GM21786 (cell line): Measurements from ENCODE around the gene ZC3H14.
A peak's percentile ranks its signal among the peaks of the same experiment; 100 is the strongest.

Experiments used
- ATAC-seq: cut with Tn5 transposase; IDR thresholded peaks from one replicate; pipeline ENCODE4 v1.9.1; 2021; ENCODE audit not compliant: unreplicated experiment

ZC3H14 gene

DNA sequence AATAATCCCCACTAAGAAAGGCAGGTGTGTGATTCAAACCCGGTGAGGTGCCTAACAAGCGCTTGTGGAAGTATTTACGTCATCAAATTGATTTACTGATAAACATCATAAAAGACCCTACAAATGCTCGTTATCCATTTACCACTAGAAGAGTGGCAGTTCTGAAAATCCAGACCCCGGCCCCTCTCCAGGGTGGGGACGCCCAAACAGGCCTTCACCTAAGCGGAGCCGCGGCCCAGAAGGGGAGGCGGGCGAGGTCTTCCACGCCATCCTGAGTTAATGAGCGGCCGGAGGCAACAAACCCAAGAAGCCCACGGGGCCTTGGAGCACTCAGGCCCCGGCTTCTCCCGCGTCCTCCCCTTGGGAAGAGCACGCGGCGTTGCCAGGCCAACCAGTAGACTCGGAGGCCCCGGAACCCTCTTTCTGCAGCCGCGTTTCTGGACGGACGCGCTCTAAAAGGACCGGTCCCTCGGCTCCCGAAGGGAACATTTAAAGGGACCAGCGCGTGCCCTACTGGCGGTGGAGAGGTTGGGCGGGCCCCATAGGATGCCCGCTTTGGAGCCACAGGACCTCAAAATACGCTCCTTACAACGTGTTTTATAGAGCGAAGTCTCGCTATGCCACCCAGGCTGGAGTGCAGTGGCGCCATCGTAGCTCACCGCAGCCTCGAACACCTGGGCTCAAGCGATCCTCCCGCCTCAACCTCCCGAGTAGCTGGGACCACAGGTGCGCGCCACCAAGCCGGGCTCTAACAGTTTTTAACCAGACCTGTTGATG, 11.6 kb upstream of the ZC3H14 start:
- no peak for ATAC-seq

DNA sequence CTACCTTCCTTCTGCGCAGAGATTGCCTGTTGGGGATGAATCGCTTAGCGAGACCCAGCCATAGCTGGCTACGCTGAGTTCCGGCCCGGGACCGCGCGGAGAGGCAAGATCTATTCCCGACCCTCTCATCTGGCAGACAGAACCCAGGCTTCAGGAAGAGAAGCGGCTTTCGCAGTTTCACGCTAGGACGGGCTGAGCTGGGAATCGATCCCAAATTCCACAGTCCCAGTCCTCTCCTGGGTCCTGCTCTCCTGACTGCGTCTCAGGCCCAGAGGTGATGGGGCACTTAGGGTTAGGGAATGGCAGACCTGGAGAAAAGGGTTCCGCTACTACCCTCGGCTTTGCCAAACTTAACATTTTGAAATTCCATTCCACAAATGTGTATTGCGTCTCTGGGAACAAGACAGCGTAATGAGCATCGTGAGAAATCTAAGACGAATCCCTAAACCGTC, 10.8 kb upstream of the ZC3H14 start:
- no peak for ATAC-seq

DNA sequence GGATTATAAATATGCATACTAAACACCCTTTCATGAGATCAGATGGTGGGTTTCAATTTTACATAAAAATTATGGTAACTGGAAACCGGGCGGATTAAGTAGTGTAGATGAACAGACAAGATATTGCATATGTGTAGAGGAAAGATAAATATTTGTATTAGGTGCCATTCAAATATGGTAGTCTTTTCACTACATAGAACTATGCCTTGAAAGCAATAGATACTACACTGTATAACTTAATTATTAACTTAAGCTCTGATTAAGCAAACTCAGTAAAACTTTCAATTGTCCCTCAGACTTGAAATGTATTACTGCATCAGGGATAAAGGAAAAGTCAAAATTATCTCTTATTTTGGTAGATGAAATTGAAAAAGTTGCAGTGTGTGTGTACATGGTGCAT, 10.0 kb upstream of the ZC3H14 start:
- ATAC-seq, result no peak

DNA sequence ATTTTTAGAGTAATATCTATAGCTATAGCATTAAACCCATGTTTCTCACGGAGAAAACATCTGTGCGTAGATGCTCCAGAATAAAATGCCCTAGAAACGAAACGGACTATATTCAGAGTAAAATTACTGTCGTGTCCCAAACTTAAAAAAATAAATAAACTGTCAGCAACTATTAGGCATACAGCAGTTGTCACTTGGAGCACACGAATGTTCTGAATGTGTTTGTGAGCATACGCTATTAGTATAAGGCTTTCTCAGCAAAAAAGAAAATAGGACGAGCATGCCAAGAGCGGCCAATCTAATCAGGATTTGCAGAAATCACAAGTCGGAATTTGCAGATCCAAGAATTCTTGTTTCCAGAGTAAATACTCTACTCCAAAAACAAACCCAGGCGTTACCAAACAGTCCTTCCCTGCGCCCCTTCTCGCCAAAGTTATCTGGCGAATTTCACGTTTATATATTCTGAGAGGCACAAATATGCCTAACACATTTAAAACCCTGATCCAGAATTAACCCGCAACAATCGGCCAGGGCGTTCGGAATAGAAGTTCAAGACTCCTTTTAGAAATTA, 8.9 kb upstream of the ZC3H14 start:
- ATAC-seq, result no peak

DNA sequence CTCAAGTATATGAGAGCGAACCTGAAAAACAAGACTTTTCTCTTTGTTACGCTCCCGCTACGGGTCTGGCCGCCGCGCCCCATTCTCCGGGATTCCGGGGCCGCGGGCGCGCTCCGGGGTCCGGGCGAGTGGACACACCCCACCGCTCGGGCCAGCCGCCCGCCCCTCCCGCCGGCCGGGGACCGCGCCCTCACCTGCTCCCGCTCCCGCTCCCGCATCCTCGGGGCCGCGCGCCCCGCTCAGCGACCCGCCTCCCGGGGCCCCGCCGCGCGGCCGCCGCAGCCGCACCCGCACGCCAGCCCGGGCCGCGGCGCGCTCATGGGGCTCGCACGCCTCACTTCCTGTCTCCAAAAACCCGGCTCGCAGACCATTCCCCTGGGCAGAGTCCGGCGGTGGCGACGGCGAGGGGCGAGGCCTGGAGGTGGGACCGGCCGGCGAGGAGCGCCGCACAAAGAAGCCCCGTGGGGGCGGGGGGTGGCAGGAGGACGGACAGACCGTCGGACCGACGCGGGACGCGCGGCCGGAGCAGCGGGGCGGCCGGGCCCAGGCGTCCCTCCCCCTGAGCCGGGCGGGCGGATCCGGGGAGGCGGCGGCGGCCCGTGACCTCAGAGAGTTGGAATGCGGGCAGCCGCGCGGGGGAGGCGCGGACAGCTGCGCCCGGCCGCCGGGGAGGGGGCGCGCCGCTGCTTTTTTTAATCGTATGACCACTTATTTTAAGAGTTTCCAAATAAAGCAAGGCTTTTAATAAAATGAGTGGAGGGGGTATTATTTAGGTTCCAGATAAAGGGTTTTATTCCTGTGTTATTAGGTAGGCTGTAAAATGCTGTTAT, 8.2 kb upstream of the ZC3H14 start, which contains the start of gene PTPN21:
TSS of gene PTPN21 (minus strand) at position 551 of the 830 bp plus-strand sequence. CDS start 4,590 bp downstream, outside the sequence.
- ATAC-seq, result no peak

DNA sequence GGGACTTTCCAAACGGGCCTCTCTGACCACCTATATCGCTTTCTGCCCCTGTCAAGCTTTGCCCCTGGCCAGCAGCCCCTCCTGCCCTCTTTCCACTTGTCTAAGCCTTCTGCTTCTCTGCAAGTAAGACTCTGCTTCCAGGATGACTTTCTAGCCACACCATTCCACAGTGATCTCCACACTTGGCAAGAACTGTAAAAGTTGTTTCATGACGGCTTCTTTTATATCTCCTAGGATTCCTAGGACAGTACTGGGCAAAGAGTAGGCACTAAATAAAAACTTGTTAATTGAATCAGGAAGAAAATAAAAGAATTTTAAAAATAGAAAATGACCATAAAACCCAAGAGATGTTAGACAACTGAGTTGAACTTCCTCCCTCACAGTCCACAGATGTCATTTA, 6.3 kb upstream of the ZC3H14 start:
- ATAC-seq, result no peak

DNA sequence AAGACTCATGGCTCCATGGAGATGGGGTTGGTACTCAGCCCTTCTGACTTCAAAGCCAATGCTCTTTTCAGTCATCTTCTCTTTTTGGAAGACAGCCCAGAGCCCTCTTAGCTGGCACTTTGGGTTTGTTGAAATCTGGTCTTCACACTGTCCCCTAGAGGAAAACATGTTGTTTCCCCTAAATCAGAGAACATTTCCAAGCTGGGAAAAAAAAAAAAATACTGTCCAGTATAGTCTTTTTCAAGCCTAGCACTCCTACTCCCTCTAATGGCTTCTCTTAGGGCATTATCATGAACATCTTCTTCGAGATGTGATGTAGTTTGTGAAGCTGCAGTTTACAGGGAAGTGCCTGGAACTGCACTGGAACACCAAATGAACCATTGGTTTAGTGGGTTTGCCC, 3.0 kb upstream of the ZC3H14 start:
- ATAC-seq, result no peak

DNA sequence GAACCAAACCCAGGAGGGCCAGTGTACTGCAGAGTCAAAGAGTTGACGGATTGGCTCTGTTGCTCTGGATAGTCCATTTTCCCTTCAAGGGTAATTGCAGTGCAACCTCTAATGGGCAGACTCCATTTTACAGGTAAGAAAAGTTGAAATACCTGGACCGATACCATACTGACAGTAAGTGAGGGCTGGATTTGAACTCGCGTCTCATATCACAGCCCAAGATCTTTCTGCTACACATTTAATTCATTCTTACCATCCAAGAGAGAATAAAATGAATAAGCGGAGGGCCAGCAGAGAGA, 356 bp upstream of the ZC3H14 start:
- ATAC-seq, result no peak

DNA sequence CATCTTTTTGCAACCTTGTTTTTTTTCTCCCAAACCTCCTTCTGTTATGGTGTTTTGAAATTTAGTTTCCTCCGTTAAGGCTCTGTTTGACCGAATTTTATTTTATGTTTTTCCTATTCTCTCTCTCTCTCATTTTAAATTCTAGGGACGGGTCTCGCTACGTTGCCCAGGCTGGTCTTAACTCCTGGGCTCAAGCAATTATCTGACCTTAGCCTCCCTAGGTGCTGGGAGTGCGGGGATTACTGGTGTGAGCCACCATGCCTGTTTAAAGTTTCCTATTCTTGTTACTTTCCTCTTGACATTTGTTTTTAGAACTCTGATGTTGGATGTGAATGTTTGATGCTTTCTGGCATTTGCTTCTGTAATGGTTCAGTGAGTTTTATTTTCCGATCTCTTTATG, 1.0 kb downstream of the ZC3H14 start:
- ATAC-seq, result no peak

DNA sequence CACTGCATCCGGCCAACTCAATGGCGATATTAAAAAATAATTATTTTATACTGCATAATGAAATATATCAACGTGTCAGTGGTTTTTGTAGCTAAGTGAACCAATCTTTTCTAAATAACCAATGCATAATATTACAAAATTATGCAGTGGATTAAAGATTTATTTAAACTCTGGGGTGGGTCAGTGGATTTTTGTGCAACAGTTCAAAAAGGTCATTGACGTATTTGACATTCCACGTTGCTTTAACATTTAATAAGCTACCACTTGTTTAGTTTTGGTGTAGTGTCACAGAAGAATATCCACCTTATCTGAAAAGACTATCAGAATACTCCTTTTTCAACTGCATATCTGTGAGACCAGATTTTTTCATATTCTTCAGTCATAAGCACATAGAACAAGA, 2.6 kb downstream of the ZC3H14 start:
- ATAC-seq, result no peak

DNA sequence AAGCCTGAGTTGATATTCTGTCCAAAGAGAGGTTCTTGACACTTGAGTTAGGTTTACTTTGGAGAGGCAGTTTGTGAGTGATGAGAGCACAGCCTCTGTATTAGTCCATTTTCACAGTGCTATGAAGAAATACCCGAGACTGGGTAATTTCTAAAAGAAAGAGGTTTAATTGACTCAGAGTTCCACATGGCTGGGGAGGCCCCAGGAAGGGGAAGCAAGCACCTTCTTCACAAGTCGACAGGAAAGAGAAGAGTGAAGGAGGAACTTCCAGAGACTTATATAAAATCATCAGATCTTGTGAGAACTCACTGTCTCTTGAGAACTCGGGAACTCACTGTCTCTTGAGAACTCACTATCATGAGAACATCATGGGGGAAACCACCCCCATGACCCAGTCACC, 5.4 kb downstream of the ZC3H14 start:
- ATAC-seq, result no peak

DNA sequence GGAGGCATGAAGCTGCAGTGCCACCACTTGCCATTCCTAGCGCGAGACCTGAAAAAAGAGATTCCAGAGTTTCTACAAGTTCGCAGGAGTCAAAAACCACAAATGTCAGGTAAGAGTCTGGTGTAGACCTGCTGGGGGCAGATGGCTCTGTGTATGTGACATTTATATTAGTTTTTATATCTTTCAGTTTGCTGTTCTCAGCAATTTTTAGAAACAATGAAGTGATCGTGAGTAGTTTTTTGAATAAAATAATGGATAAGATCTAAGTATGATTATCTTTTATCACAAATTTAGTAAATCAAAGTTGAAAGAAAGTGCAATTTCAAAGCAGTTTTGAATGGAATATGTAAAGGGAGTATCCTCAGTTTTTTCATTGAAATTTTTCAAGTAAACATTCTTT, 9.3 kb downstream of the ZC3H14 start:
- ATAC-seq, result no peak

DNA sequence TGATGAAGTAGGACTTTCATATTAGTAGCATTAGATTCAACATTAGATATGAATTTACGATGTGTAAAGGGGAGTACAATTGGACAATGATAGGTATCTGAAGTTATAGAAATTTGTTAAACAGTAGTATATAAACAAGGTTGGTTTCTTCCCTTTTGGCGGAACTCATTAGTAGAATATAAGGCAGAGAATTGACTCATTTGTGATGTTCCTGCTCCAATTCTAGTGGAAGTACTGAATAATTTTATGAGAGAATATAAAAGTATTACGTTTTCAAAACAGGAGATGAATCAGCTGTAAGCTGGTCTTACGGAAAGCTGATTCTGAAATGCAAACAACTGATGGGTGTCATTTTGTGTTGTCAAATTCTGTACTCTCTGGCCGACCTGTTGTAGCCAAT, 13.4 kb downstream of the ZC3H14 start:
- ATAC-seq, result no peak

DNA sequence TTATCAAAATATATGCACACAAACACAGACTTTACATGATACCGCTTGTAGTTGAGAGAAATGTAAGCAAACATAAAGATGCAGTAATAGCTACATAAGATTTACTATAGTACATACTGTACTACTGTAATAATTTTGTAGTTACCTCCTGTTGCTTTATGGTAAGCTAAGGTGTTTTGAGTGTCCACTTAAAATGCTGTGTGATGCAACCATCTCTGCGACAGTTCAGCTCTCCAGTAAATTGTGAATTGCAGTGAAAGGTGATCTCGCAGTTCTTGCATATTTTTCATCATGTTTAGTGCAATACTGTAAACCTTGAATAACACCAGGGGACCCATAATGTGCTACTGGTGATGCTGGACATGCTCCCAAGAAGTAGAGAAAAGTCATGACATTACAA, 21.6 kb downstream of the ZC3H14 start:
- ATAC-seq, result no peak

DNA sequence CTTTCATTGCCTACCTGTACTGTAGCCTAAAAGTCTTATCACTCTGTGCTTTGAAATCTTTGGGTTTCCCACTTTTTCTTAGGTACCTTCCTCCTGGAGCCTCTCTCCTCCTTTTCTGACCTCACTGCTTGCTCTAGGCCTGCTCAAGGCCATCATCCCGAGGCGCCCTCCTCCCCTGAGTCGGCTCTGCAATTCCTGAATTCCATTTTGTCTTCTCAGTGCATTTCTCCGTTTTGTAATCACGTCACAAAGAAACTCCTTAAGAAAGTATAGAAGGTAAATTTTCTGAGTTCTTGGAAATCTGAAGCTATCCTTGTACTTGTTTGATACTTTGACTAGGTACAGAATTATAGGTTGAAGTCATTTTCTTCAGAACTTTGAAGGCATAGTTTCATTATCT, 25.2 kb downstream of the ZC3H14 start:
- ATAC-seq, result no peak

DNA sequence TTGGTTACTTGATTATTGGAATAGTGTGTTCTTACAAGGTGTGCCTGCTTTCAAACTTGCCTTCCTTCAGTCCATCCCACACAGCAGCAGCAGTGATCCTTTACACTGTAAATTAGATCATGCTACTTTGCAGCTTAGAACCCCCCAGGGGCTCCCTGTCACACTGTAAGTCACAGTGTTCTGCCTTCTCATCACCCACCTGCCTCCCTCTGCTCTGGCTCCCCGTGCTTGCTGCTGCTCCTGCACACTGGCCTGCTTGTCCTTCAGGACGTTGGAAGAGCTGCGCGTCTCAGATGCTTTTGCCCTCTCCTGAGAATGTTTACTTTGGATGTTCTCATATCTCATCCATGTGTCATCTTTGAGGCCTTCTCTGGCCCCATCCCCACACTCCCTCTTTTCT, 27.3 kb downstream of the ZC3H14 start:
- ATAC-seq, result no peak

DNA sequence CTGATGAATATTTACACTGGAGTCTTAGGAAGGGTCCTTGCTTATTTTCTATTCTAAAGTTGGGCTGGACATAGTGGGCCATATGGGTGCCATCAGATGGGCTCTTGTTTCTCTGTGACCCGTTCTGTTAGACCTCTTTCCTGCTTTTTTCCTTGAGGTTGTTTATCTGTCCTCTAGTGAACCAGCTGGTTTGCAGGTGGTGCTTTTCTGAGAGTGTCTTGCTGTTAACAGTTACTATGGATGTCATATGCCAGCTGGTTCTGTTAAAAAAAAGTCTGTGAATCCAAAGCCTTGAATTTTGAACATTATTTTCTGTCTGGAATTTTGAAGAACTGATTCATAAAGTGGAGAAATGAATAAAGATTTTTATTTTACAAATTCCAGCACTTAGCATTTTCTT, 29.2 kb downstream of the ZC3H14 start:
- ATAC-seq, result no peak

DNA sequence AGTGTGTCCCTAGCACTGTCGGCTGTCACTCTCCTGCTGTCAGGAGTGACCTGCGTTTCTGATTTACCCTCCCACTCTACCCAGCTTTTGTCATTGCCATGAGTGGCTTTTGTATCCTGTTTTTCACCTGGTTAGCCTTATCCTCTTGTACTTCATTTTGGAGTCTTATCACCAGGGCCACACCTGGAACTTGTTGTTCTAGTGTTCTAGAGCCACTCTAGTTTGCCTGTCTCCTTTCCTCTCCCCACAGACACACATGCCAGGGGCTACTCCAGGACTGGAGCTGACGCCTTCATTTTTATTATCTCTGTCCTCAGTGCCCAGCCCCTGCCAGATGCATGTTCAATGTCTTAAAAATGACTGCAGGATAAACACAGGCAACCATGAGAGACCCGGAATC, 34.2 kb downstream of the ZC3H14 start:
- ATAC-seq, result no peak

DNA sequence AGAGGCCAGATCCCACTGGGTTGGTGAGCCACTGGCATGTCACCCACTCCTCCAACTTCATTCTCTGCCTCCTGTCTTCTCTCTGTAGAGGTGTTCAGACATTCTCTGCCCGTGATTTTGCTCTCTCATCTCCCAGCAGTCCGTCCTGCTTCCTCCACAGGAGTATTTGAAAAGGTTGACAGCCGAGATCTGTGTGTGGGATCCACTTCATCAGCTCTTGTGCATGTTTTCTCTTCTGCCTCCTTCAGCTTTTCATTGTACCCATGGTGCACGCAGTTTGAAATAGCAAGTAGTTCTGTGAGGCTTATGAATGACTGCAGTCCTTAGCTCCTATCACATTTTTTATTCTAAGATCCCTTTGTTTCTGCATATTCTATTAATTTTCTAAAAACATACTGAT, 34.8 kb downstream of the ZC3H14 start:
- no peak for ATAC-seq

DNA sequence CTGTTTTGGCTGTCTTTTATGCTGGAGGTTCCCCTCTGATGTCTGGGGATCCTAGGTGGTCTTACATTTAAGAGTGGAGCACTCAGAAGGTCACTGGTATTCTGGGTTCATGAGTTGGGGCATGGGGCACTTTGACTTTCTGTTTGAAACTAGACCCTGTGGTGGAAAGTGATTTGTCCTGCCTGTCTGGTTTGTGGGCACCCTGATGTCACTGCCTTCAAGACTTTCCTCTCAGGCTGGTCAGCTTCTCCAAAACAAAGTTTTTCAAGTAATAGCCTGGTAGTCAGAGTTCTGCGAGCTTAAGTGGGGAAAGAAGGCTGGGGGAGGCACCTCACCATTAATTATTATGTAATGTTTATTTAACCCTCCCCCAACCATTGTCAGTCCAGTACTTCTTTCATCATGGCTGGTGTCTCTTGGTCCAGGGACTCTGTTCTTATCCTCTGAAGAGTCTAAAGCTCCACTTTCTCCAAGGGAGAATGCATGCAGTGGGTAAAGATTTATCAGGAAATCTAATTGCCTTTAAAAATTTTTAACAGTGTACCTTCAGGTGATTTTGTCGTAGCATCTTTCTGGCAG, 35.3 kb downstream of the ZC3H14 start:
- ATAC-seq, result no peak

DNA sequence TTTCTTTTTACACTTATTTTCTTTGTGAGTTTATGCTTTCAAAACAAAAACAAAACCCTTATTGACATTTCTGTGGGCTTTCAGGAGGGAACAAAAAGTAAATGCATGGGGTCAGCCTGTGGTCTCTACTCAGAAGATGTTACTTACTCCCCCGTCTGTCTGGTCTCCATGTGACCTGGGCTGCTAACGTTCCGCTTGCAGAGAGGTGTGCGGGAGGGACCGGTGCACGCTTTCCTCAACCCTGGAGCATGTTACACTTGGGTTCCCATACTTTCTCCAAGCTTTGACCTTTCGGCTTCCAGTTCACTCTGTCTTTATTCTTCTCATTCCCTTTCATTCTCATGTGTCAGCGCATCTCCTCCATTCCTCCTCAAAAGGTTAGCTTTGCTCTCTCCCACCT, 36.5 kb downstream of the ZC3H14 start:
- ATAC-seq, result peak; percentile 27
